Stimulated activated CD4-positive, alpha-beta T cell treated with anti-CD3 and anti-CD28 coated beads, Interleukin-4, amount 100 ng/mL, for 1 hour (primary cell): ENCODE data around the gene FLOT1.
A peak's percentile ranks its signal among the peaks of the same experiment; 100 is the strongest.
"Not testable (repeated sequence)": the region's sequence is repeated elsewhere in the genome, so short reads cannot be mapped to it uniquely, and the experiment has no call there.

ENCODE experiments used
- DNase-seq: peaks from one replicate; pipeline ENCODE4 v3.0.0-alpha.2; 2020

Gene FLOT1

GRCh38 chr6:30721198-30722024 is 21.1 kb downstream of the FLOT1 start:
- peak; percentile 99 for DNase-seq

- peak; percentile 68 for DNase-seq
Measured at GRCh38 chr6:30720738-30721197, 21.7 kb downstream of the FLOT1 start.

- DNase-seq = peak; percentile 94
Measured at GRCh38 chr6:30719791-30720737, 22.4 kb downstream of the FLOT1 start, which contains the start of gene TUBB. Gene TUBB, plus strand, starts transcription at chr6:30720352. Its CDS starts 155 bp downstream, at chr6:30720507.

- no peak for DNase-seq
Measured at GRCh38 chr6:30719356-30719755, 23.1 kb downstream of the FLOT1 start.

- DNase-seq = not testable (repeated sequence)
Measured at GRCh38 chr6:30717845-30718720, 24.4 kb downstream of the FLOT1 start.

- peak; percentile 98 for DNase-seq
Measured at GRCh38 chr6:30717129-30717844, 25.2 kb downstream of the FLOT1 start, which contains the start of gene MDC1. Gene MDC1, minus strand, starts transcription at chr6:30717281. Its CDS starts 2,106 bp downstream, at chr6:30715175.

GRCh38 chr6:30716879-30717128 is 25.7 kb downstream of the FLOT1 start:
- no peak for DNase-seq

- DNase-seq = no peak
Measured at GRCh38 chr6:30714263-30714662, 28.2 kb downstream of the FLOT1 start.

GRCh38 chr6:30712441-30712945 is 30.0 kb downstream of the FLOT1 start:
- DNase-seq = no peak

- no peak for DNase-seq
Measured at GRCh38 chr6:30711758-30712380, 30.6 kb downstream of the FLOT1 start.

- DNase-seq = no peak
Measured at GRCh38 chr6:30709101-30709868, 33.2 kb downstream of the FLOT1 start.

- no peak for DNase-seq
Measured at GRCh38 chr6:30707281-30707850, 35.1 kb downstream of the FLOT1 start.

GRCh38 chr6:30705620-30706019 is 36.9 kb downstream of the FLOT1 start:
- DNase-seq = no peak

GRCh38 chr6:30703821-30704220 is 38.7 kb downstream of the FLOT1 start:
- no peak for DNase-seq

GRCh38 chr6:30703011-30703410 is 39.5 kb downstream of the FLOT1 start:
- no peak for DNase-seq

GRCh38 chr6:30700340-30700739 is 42.1 kb downstream of the FLOT1 start:
- no peak for DNase-seq

GRCh38 chr6:30696432-30696831 is 46.1 kb downstream of the FLOT1 start:
- DNase-seq = no peak

GRCh38 chr6:30691208-30691847 is 51.2 kb downstream of the FLOT1 start:
- no peak for DNase-seq

- peak; percentile 81 for DNase-seq
Measured at GRCh38 chr6:30690403-30691207, 51.9 kb downstream of the FLOT1 start, which contains the start of gene NRM. Gene NRM, minus strand, starts transcription at chr6:30690984. Its CDS starts 10 bp downstream, at chr6:30690974.
